Heart right ventricle (tissue), 16 donors: ENCODE measurements around the gene PTGES2. TPM values are rescaled to one million over a fixed set of nuclear protein-coding genes. Genes with fewer than 3 reads are reported as not detected.

Experiments
- ATAC-seq, 8 donors: fragments of 200-7000 bp; cut with Tn5 transposase; one replicate each; pipeline ENCODE4 v1.9.1; 2020; ENCODE audit warnings: mild to moderate bottlenecking in 8 of 8, moderate library complexity in 8 of 8, moderate number of reproducible peaks in 1 of 8
- DNase-seq, 2 donors: peaks; one replicate each; pipeline ENCODE4 v3.0.0-alpha.2; 2020
- H3K27ac ChIP-seq, 10 donors: fragments of 200-600 bp; sonication (generic) in 2 of 10; one replicate each; pipeline versions ENCODE4 v1.5.0 to v1.8.0; 2020 to 2022; ENCODE audit warnings: mild to moderate bottlenecking in 3 of 10
- H3K27me3 ChIP-seq, 7 donors: fragments of 200-600 bp; one replicate each; pipeline ENCODE4 v1.8.0; 2021 to 2022; ENCODE audit warnings: mild to moderate bottlenecking in 2 of 7
- H3K36me3 ChIP-seq, 9 donors: fragments of 200-600 bp; sonication (generic) in 1 of 9; one replicate each; pipeline versions ENCODE4 v1.5.0 to v1.8.0; 2020 to 2022; ENCODE audit warnings: mild to moderate bottlenecking in 2 of 9
- H3K4me1 ChIP-seq, 9 donors: fragments of 200-600 bp; sonication (generic) in 1 of 9; one replicate each; pipeline versions ENCODE4 v1.5.0 to v1.8.0; 2020 to 2022; ENCODE audit warnings: mild to moderate bottlenecking in 4 of 9
- H3K4me3 ChIP-seq, 10 donors: fragments of 200-600 bp; sonication (generic) in 2 of 10; one replicate each; pipeline versions ENCODE4 v1.5.0 to v1.8.0; 2020 to 2022; ENCODE audit warnings: mild to moderate bottlenecking in 7 of 10, moderate library complexity in 2 of 10
- H3K9me3 ChIP-seq, 11 donors: fragments of 200-600 bp in 10 of 11; sonication (generic) in 2 of 11; one replicate each; pipeline versions ENCODE4 v1.5.0 to v1.8.0; 2013 to 2022; ENCODE audit warnings: mild to moderate bottlenecking in 2 of 11, control low read depth in 1 of 11, moderate library complexity in 1 of 11
- WGBS, 2 donors: extraction: QIAGEN DNeasy Blood & Tissue Kit; methylation state at CpG; one replicate each; pipeline ENCODE4 v1.1.7; 2013; ENCODE audit warnings: inconsistent platforms in 1 of 2; 5-methylcytosine and 5-hydroxymethylcytosine counted together
- intact Hi-C, 10 donors: fragments of 100-400 bp; cut with DNase I; formaldehyde crosslinking; loops; one replicate each; pipeline versions ENCODE4 v1.11.1 to v1.14.2; 2022
- long read RNA-seq, 3 donors: library from polyadenylated mRNA; unstranded; transcript quantifications; one replicate each; pipeline ENCODE4 v2.0.0, GENCODE V29; 2020 to 2021
- polyA plus RNA-seq, 2 donors: library from polyadenylated mRNA; stranded (reverse); fragments of 200-250 nt; gene quantifications; one replicate each; pipeline ENCODE4 v1.2.3, GENCODE V29; 2013
- total RNA-seq, 10 donors: library from RNA; stranded (reverse); fragmentation: NEBNext Ultra II Directional in 3 of 10; extraction: Animal tissue kit (Norgen Biotek cat#: 25700) in 3 of 10; gene quantifications; one replicate each; pipeline versions ENCODE4 v1.2.1 to v1.2.4, GENCODE V29; 2021 to 2023
- TF ChIP-seq, protein P1 (sequence below), 9 donors: fragments of 200-600 bp; sonication (generic) in 2 of 9; IDR thresholded peaks; one replicate each; pipeline versions ENCODE4 v1.5.0 to v1.8.0; 2021 to 2022; ENCODE audit warnings: antibody characterized with exemption in 9 of 9, mild to moderate bottlenecking in 5 of 9, moderate library complexity in 1 of 9
- donor health status: Arrhythmogenic right ventricular cardiomyopathy.
- donor health status: ischemic (EF 13 %, LVEDD 7.1; RV severe dilation, severe dysfunction).
- donor health status: healthy with polysubstance abuse.
- donor health status: DM: no; HTN: yes; CAD: no.
- donor health status: DM: no; HTN: no; CAD: no.
- donor health status: ischemic (EF 25% LVEDD 6.9; RV normal size, moderate dysfunction).
- donor health status: ischemic (EF 25% LVEDD 5.7; RV mildly dilated, moderate dysfunction).
- donor health status: healthy.
- donor health status: DM: yes; HTN: yes; CAD: no.
- donor health status: Ischemic cardiomyopathy.
- donor health status: ischemic (EF 35%, LVEDD 5.7; RV mildly dilated, moderate dysfunction).
- donor health status: nonischemic (EF 11% LVEDD 7.7; RV severe dilation, severe dysfunction).
- donor health status: DM: yes; HTN: yes; CAD: no.
- donor health status: PGD.
- donor health status: ischemic (EF 29% LVEDD 5.4; RV normal size, mild dysfunction).
- donor health status: nonischemic (EF 23%, LVEDD 6.1; RV moderate dilation, normal function).

Gene PTGES2
- total RNA-seq (100 to 1,000 TPM; 117 to 166 (median 148) TPM), polyA plus RNA-seq (100 to 1,000 TPM; 132 to 147 TPM)
- long read RNA-seq, donor 1, transcript PTGES2-202 (7 exons, 2,331 nt), result major isoform, 312 of 379 reads
- long read RNA-seq, donor 1, partial matches to known transcripts, result 29 of 379 reads
- long read RNA-seq, donor 1, other reads (novel, unspliced or antisense), result 37 of 379 reads
- long read RNA-seq, donor 2, transcript PTGES2-202 (7 exons, 2,331 nt), result major isoform, 371 of 461 reads
- long read RNA-seq, donor 2, partial matches to known transcripts, result 14 of 461 reads
- long read RNA-seq, donor 2, other reads (novel, unspliced or antisense), result 75 of 461 reads
- long read RNA-seq, donor 3, transcript PTGES2-202 (7 exons, 2,331 nt), result major isoform, 33 of 54 reads
- long read RNA-seq, donor 3, partial matches to known transcripts, result 8 of 54 reads
- long read RNA-seq, donor 3, other reads (novel, unspliced or antisense), result 13 of 54 reads

DNA sequence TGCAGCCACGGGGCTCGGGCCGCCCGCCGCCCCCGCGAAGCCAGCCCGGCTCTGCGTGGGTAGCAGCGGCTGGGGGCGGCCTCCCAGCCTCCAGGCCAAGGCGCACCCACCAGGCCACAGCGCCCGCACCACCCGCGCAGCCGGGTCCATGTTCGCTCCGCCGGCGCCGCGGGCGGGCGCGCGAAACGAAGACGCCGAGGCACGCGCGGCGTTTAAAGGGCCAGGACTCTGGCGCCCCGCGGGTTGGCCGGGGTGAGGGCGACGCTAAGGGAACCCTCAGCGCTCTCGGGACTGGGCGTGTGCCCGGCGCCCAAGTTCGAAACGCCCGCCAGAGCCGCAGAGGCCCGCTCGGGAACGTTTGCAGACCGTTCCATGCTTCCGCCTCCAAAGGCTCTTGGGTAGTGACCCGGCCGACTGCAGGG is at the start of gene PTGES2:
Gene PTGES2 (minus strand): TSS at position 162 of the 422 bp plus-strand sequence. CDS start 12 bp downstream, at position 150.
- Histone ChIP-seq H3K4me1 (peaks cover 13 to 48% (median 31%) of the 10 kb centered on the region in 9 donors), H3K9me3 (peaks cover 0 to 4% (median 0%) of the 10 kb centered on the region in 11 donors), H3K27me3 (no peaks in the 10 kb centered on the region), H3K36me3 (peaks cover 0 to 28% (median 18%) of the 10 kb centered on the region in 9 donors), H3K27ac (peak within 1 kb of the TSS; percentile 94 to 99 (median 97)), H3K4me3 (peak within 1 kb of the TSS; percentile 55 to 100 (median 91))
- TF ChIP-seq, protein P1, sequence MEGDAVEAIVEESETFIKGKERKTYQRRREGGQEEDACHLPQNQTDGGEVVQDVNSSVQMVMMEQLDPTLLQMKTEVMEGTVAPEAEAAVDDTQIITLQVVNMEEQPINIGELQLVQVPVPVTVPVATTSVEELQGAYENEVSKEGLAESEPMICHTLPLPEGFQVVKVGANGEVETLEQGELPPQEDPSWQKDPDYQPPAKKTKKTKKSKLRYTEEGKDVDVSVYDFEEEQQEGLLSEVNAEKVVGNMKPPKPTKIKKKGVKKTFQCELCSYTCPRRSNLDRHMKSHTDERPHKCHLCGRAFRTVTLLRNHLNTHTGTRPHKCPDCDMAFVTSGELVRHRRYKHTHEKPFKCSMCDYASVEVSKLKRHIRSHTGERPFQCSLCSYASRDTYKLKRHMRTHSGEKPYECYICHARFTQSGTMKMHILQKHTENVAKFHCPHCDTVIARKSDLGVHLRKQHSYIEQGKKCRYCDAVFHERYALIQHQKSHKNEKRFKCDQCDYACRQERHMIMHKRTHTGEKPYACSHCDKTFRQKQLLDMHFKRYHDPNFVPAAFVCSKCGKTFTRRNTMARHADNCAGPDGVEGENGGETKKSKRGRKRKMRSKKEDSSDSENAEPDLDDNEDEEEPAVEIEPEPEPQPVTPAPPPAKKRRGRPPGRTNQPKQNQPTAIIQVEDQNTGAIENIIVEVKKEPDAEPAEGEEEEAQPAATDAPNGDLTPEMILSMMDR (IDR thresholded peaks at IDR 0.05), result no peak
- peak; percentile 84 to 90 (median 86) for ATAC-seq
- intact Hi-C loops, result loop anchor here in 1 of 10 donors (2.0 kb wide), 1 partner anchor 59 kb away; the partner anchor contains the start of gene SLC25A25
- DNase-seq, result peak; percentile 87
- 0% methylated on average over 56 of the region's 56 CpGs for WGBS, 2 donors

DNA sequence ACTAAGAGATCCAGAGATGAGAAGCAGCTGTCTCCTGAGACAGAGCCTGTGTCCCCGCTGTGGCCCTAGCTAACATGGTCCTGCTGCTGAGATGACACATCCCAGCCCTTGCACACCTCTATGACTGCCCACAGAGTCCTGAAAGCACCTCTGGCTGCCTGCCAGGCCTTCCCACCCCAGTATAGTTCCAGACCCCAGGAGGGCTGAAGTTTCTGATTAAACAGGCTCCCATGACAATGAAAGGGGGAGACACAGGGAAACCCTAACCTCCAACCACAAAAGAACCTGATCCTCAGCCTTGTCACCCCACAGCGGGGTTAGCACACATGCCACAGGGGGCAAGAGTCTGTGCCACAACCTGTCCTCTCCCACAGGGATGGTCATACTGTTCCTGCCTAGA is 48.2 kb upstream of the PTGES2 start:
- TF ChIP-seq, protein P1 (IDR thresholded peaks at IDR 0.05), result no peak
- H3K27me3 ChIP-seq, result no peaks in the 10 kb centered on the region
- peaks cover 9 to 97% (median 54%) of the 10 kb centered on the region in 9 donors for H3K36me3 ChIP-seq
- no peak overlapping the region for H3K27ac ChIP-seq
- WGBS, 2 donors, result 88 to 89% methylated on average over 2 of the region's 2 CpGs
- ATAC-seq, result no peak
- intact Hi-C loops, result no loop called here
- no peaks in the 10 kb centered on the region for H3K9me3 ChIP-seq
- H3K4me3 ChIP-seq, result no peak overlapping the region
- no peak for DNase-seq
- no peaks in the 10 kb centered on the region for H3K4me1 ChIP-seq

GRCh38 chr9:128175102-128175563 is 47.6 kb upstream of the PTGES2 start:
- Histone ChIP-seq H3K27me3 (no peaks in the 10 kb centered on the region), H3K4me3 (no peak overlapping the region), H3K9me3 (no peaks in the 10 kb centered on the region), H3K36me3 (peaks cover 9 to 97% (median 49%) of the 10 kb centered on the region in 9 donors), H3K27ac (no peak overlapping the region), H3K4me1 (no peaks in the 10 kb centered on the region)
- no peak for DNase-seq
- WGBS, 2 donors, result 87% methylated on average over 8 of the region's 8 CpGs
- no peak for ATAC-seq
- intact Hi-C loops, result no loop called here
- TF ChIP-seq, protein P1 (IDR thresholded peaks at IDR 0.05), result no peak

DNA sequence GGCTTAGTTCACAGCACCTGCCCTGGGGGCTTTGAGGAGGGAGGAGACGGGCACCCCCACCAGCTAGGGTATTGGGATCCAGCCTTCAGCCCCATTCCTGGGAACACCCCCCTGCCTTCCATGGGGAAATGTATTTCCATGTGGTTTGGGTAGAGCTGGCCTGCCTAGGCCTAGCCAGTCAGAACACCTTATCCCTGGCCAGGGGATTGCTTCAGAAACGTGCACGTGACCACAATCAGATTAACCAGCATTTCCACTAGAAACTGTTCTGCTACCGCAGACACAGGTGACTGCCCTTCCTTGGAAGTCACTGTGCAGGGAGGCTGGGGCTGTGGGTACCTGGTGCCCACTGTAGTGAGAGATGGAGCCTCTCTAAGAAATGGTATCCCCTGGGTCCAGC is 46.5 kb upstream of the PTGES2 start:
- peaks cover 9 to 97% (median 49%) of the 10 kb centered on the region in 9 donors for H3K36me3 ChIP-seq
- intact Hi-C loops, result no loop called here
- no peaks in the 10 kb centered on the region for H3K27me3 ChIP-seq
- H3K9me3 ChIP-seq, result no peaks in the 10 kb centered on the region
- H3K4me1 ChIP-seq, result no peaks in the 10 kb centered on the region
- H3K27ac ChIP-seq, result no peak overlapping the region
- TF ChIP-seq, protein P1 (IDR thresholded peaks at IDR 0.05), result no peak
- H3K4me3 ChIP-seq, result no peak overlapping the region
- ATAC-seq (no peak), DNase-seq (no peak)
- WGBS, 2 donors, result 72 to 89% methylated on average over 4 of the region's 4 CpGs
